Measurements from ENCODE around the gene NFATC4. TPM values are rescaled to one million over a fixed set of nuclear protein-coding genes. Genes with fewer than 3 reads are reported as not detected.

NFATC4 gene
- total RNA-seq, 1 donor from 2014 or later: 42.5 TPM

DNA sequence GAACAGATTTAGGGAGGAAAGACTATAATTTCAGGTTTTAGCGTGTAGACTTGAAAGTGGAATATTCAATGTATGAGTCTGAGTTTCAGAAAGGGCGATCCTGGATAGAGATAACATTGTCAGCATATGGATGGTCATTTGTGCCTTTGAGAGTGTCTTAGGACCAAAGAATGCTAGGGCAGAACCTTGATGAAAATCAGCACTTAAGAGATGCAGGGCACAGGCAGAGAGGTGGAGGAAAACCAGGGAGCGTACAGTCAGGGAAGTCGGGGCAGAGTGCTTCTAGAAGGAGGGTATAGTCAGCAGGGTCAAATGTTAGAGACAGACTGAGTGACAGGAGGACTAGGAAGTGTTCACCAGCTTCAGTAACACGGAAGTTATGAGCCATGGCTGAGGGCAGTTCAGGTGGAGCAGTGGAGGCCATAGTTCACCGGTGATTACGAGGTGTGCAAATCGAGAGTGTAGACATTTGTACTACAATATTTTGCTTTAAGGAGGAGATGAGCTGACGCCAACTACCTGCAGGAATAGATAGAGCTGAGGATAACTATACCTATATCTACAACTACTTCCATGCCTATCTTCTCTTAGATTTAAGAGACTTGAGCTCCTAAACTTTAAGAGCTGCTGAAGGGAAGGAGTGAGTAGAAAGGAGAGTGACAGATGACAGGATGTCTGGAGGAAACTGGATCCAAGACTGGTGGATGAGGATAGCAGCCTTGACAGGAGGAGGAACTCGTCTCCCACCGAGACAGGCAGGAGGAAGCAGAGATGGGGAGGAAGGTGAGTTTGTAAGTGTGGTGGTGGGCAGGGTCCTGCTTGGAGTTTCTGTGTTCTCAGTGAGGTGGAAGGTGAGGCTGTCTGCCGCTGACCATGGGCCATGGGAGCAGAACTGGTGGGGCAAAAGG, 55.0 kb downstream of the NFATC4 start:
- Histone ChIP-seq H3K27me3 (no peaks in the 10 kb centered on the region), H3K4me3 (no peak overlapping the region), H3K9me3 (no peaks in the 10 kb centered on the region), H3K36me3 (no peaks in the 10 kb centered on the region), H3K27ac (no peak overlapping the region), H3K4me1 (peaks cover 25% of the 10 kb centered on the region)
- no peak for ATAC-seq
- no peak for DNase-seq
- intact Hi-C loops (cut with DNase I): no loop called here
- TF ChIP-seq, protein P1, sequence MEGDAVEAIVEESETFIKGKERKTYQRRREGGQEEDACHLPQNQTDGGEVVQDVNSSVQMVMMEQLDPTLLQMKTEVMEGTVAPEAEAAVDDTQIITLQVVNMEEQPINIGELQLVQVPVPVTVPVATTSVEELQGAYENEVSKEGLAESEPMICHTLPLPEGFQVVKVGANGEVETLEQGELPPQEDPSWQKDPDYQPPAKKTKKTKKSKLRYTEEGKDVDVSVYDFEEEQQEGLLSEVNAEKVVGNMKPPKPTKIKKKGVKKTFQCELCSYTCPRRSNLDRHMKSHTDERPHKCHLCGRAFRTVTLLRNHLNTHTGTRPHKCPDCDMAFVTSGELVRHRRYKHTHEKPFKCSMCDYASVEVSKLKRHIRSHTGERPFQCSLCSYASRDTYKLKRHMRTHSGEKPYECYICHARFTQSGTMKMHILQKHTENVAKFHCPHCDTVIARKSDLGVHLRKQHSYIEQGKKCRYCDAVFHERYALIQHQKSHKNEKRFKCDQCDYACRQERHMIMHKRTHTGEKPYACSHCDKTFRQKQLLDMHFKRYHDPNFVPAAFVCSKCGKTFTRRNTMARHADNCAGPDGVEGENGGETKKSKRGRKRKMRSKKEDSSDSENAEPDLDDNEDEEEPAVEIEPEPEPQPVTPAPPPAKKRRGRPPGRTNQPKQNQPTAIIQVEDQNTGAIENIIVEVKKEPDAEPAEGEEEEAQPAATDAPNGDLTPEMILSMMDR (IDR thresholded peaks at IDR 0.05): no peak

DNA sequence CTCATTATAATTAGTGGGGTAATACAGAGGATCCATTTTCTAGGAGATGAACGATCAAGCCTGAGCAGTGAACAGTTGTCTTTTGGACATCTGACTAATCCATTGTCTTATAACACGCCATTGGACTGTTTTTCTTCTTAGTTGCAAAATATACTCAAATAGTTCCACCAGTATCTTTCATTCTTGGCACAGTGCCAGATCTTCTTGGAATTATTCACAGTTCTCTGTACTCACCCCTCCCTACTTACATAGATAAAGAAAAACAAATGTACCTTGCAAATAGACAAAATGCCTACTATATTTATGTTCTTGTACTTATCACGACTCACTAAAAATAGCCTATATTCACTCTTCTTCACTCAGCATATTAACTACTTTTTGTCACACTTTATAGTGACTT, 57.7 kb downstream of the NFATC4 start:
- Histone ChIP-seq H3K27ac (no peak overlapping the region), H3K27me3 (no peaks in the 10 kb centered on the region), H3K4me1 (peaks cover 27% of the 10 kb centered on the region), H3K4me3 (no peak overlapping the region), H3K9me3 (no peaks in the 10 kb centered on the region), H3K36me3 (no peaks in the 10 kb centered on the region)
- TF ChIP-seq, protein P1 (IDR thresholded peaks at IDR 0.05): no peak
- DNase-seq: no peak
- ATAC-seq: no peak
- intact Hi-C loops (cut with DNase I): loop anchor here (5.0 kb wide), 1 partner anchor 58 kb away; the partner anchor contains the start of gene NFATC4

DNA sequence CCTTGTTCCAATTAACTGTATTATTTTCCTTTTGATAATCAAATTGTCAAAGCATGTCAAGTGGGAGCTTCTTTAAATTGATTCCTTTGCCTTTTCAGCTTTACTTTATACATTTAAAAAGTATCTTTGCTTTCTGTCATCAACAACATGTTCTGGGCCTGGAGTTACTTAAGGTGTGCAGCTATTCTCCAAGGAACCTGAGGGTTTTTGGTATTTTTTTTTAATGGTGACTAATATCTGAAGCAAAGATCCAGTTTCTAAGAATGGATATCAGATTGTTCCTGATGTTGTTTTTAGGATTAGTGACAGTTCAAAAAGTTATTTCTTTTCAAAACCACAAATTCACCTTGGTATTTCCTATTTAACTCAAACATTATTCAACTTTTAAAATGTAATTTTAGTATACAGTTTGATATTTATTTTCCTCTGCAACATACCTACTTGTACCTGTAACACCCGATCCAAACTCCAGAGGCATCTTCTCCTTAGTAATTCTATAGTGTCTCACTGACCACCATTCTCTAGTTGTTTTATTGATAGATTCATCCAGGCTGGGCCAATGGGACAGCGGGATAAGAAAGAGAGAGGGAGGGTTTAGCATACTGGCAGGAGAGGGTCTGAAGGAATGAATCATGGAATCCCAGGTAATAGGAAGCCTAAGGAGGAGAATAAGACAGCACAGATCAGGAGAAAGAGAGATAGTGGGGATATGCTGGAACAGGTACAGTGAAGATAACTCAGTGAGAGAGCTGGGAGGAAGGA, 58.3 kb downstream of the NFATC4 start:
- H3K9me3 ChIP-seq: no peaks in the 10 kb centered on the region
- no peak overlapping the region for H3K4me3 ChIP-seq
- H3K27me3 ChIP-seq: no peaks in the 10 kb centered on the region
- H3K27ac ChIP-seq: no peak overlapping the region
- peaks cover 33% of the 10 kb centered on the region for H3K4me1 ChIP-seq
- no peak for DNase-seq
- ATAC-seq: no peak
- H3K36me3 ChIP-seq: no peaks in the 10 kb centered on the region
- TF ChIP-seq, protein P1 (IDR thresholded peaks at IDR 0.05): no peak
- intact Hi-C loops (cut with DNase I): loop anchor here (5.0 kb wide), 1 partner anchor 59 kb away; the partner anchor contains the start of gene NFATC4

DNA sequence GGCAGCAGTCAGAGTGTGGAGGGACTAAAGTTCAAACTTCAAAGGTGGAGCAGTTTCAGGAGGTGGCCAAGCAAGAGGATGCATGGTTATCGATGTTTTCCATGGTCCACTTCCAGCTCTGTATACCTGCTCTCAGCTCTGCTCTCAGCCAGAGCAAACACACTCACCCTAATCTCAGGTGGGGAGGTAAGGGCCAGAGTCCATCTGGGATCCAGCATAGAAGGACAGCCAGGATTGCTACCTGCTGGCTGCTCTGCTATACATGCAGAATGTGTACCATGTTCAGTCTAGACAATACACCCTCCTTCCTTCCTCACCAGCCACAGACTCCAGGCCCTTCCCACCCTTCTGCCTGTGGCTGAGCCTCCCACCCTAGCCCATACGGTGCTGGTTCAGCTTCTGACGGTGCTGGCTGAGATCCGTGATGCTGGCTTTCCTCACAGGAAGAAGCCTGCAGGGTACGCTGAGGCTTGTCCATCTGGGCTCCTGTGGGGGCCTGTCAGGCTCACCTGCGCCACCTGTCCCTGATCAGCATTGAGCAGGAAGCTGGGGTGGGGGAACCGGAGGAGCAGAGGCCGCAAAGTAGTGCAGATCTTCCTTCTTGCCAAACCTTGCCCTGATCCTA, 59.0 kb downstream of the NFATC4 start:
- intact Hi-C loops (cut with DNase I): loop anchor here (5.0 kb wide), 1 partner anchor 60 kb away; the partner anchor contains the start of gene NFATC4
- ATAC-seq: no peak
- H3K9me3 ChIP-seq: no peaks in the 10 kb centered on the region
- TF ChIP-seq, protein P1 (IDR thresholded peaks at IDR 0.05): no peak
- no peak overlapping the region for H3K4me3 ChIP-seq
- H3K36me3 ChIP-seq: peaks cover 2% of the 10 kb centered on the region
- no peak for DNase-seq
- no peak overlapping the region for H3K27ac ChIP-seq
- peaks cover 40% of the 10 kb centered on the region for H3K4me1 ChIP-seq
- H3K27me3 ChIP-seq: no peaks in the 10 kb centered on the region
